NCI-H774 (cell line): ENCODE data around the gene IRF1.

Experiments
- DNase-seq: peaks from one replicate; lab custom pipeline; 2025; lab: John Stamatoyannopoulos, UW

The IRF1 gene

DNA sequence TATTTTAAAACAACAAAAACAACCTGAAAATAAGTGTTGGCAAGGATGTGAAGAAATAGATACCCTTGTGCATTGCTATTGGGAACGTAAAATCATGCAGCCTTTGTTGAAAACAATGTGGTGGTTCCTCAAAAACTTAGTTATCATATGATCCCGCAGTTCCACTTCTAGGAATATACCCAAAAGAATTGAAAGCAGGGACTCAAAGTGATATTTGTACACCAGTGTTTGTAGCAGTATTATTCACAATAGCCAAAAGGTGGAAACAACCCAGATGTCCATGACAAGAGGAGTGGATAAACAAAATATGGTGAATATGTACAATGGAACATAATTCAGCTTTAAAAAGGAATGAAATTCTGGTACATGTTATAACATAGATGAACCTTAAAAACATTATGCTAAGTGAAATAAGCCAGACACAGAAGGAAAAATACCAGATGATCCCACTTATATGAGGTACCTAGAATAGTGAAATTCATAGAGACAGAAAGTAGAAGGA, 29.0 kb downstream of the IRF1 start:
- DNase-seq = no peak

DNA sequence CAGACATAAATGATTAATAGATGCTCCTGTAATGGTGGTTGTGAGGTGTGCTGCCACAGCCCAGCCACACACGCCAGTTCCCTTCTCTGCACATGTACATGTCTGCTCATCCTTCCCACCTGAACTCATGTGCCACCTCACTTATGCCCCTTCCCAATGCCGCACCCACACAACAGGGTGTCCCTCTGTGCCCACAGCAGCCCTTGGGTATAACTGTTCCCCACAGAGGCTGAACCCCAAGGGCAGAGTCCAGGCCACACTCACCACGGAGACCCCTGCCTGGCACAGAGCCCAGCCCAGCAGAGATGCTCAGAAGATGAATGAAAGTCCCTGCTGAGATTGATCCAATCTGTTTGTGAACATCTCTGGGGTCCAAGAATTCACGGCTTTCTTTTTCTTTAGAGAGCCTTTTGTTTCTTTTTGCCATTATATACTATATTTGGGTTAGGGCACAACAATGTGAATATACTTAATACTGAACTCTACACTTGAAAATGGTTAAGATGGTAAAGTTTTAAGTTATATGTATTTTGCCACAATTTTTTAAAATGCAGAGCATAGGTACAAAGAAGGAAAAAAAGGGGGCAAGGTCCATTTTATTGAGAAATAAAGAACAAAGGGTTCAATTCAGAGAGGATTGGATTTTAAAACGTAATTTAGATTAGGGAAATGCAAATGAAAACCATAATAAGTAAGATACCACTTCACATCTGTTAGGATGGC, 29.6 kb downstream of the IRF1 start:
- no peak for DNase-seq

DNA sequence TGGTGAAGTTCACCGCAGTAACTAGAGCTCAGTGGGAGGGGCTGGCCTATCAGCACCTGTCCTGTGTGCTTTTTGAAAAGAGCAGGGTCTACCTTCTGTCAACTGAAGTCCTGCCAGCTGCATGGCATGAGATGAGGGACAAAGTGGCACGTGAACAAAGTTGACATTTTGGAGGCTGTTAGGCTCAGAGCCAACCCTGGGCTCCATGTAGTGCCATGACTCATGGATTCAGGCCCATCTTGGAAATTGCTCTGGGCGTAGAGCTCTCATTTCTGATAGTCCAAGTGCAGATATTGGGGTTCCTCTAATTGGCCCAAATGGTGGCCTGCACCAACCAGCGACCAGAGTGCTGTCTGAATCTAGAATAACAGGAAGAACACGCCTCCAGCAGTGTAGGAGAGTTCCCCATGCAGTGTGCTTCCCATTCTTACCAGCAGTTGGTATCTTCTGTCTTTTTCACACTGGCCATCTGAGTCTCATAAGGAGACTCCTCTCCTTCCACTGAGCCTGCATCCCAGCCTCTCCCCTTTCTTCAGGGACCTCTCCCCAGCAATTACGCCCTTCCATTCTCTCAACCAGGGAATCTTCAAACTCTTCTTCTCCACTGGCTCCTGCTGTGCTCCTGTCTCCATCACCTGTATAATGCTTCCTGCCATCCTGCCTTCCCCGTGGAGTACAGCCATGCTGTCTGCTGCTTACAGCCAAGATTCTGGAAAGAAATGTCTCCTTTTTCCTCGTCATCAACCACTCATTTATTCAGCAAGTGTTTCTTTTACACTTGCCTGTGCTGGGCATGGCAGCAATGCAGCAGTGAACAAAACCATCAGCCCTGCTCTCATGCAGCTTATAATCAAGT, 30.4 kb downstream of the IRF1 start:
- DNase-seq = peak; percentile 86

DNA sequence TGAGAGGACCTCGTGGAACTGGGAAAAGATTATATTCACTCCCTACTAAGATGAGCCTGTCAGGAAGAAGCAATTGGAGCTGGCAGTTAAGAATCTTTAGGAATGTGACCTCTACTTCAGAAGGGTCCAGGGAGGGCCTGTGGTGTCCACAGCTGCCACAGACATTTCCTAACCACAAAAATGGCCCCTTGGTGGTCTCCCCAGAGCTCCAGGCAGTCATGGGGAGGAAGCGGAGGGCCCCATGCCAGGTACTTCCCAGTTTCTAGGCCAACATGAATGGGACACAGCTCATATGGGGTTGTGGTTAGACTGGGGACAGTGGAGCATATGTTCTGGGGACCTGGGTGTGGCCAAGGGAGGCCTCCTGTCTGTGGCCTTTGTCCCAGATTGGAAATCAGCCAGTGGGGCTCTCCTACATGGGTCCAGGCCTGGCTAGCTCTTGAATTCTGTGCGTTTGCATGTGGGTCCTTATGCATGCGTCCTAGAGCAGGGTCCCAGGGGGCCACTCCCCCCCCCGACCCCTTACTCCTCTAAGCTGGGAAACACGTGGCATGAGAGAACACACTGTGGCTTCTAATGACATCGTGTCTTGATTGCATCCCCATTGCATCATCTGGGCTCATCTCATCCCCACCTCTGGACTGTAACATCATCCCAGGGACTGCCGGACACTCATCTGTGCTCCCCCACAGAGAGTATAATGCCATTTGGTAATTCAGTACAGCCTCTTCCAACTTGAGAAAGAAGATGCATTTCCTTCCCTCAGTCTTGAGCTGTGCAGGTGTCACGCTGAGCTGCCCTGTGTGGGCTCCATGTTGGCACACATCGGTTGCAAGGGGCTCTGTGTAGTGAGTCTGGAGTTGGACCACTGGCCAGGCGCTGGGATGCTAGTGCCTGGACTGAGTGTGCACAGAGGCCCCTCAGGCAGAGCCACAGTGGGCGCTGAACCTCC, 31.3 kb downstream of the IRF1 start:
- no peak for DNase-seq

DNA sequence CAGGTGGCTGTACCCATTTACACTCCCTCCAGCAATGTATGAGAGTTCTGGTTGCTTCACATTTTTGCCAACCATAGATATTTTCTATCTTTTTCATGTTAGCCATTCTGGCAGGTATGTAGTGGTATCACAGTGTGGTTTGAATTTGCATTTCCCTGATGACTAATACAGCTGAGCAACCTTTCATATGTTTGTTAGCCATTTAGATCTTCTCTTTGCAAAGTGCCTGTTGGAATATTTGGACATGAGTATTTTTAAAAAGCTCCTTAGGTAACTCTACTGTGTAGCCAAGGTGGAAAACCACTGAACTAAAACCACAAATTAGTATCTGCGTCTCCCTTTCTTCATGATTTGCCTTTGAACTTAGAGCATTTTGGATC, 31.9 kb downstream of the IRF1 start:
- no peak for DNase-seq

DNA sequence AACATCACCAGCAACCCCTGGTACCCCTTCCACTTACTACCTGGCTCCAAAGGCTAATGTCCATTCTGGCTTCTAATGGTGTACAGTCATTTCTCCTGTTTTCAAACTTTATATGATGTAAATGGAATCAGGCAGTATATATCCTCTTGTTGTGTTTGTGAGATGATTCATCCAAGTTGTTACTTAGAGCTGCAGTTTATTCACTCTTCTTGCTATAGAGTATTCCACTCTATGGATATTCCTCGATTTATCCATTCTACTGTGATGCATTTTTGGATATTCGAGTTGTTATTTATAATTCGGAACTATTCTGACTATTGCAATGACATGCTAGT, 32.4 kb downstream of the IRF1 start:
- DNase-seq = no peak

DNA sequence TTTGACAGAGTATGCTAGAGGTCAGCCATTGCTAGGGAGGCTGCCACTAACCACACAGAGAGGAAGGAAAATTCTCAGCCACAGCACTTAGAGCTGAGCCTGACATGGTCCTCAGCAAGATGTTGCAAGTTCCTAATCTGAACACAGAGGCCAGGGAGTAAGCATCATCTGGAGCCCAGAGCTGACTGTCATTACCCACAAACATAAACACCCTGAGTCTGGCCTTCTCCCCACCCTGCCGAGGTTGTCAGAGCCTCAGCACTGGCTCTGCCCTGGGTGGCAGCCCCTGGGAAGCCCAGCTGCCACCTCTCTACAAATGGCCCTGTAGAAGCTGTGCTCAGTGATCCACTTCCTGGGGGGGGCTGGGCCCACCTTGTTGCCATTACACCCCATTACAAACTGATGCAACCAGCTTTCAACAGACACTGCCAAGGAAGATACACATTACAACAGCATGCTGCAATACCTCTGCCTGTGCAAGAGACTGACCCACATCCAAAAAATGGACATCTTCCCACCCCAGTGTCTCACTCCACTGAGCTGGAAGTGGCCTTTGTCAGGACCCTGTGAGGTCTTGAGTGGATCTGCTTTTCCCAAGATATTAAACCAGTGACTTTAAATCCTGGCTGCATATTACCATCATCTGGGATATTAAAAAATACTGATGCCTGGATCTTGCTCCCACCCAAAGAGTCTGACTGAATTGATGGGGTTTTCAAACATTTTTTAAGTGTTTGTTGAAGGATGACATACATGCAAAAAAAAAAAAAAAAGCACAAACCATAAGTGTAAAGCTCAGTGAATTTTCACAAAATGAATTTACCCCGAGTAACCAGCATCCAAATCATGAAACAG, 33.0 kb downstream of the IRF1 start:
- no peak for DNase-seq

DNA sequence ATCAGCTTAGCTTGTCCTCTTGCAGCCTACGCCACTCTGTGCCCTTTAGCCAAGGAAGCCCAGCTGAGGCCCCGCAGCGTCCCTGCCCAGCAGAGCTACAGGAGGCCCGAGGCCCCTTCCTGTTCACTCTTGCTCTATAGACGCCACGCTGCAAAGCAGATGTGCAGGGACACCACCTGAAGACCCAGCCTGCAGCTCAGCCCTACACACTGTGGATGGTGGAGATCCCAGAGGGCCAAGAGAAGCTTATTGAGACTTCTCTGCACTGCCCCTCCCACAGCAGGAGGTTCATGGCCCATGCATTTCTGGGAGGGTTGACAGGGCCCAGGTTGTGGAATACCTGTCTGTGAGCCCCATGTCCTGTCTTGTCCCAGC, 33.6 kb downstream of the IRF1 start:
- DNase-seq = no peak

DNA sequence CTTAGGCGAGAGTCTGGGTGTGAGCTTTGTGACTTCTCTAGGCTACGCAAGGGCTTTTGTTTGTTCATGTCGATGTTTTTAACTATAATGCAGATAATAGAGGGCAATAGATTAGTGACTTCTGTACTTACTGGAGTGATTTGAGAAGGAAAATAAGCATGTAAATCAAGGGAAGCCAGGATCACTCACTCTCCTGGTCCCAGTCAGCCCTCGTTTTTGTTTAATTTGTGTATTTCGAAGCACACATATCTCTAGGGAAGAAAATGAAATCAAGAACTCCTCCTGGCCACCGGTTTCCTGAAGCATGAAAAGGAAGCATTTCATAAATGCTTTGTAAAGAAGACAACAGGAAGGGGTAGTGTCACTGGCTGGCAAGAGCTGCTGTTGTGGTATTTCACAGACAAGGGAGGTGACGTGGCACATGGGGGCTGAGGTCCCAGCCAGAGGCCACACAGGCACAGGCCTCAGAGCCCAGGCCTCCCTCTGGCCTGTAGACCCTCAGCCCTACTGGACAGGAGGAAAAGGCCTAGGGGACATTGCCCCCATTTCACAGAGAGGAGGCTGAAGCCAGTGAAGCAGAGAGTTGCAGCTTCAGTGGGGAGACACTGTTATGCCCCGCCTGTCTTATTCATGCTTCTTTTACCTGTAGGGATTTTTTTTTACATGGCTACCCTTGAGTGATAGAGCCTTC, 34.1 kb downstream of the IRF1 start:
- DNase-seq = no peak

DNA sequence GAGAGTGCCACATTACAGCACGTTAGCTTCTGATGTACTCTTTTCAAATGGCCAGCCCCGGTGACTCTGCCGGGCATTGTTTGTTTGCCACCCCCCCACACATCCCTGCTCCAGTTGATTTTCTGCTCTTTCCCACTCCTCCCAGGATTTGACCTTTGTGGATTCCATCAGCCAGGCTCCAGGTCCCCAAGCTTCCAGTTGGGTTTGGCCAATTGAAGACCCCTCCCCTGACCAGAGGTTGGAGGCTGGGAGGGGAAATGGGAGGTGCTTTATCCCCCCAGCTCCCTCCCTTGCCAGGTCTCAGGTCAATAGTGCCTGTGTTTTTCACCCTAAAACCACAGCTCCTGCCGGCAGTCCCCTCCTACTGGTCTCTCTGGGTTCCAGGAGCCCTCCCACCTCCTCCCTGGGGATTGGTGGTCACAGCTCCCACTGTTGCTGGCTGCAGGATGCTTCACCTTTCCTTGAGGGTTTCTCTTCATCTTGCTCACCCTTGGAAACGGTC, 34.9 kb downstream of the IRF1 start:
- no peak for DNase-seq

DNA sequence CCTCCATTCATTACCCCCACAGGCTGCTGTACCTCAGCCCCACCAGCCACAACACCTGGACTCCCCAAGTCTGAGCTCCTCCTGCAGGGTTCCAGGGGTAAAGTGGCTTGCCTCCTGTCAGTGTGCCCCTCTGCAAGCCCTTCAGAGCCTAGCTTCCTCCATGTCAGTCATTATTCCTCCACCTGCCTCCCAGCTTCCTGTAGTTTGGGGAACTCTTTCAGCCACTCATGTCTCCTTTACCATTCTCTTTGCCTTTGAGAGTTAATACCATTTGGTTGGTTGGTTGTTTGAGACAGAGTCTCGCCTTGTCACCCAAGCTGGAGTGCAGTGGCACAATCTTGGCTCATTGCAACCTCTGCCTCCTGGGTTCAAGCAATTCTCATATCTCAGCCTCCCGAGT, 36.2 kb downstream of the IRF1 start:
- no peak for DNase-seq

DNA sequence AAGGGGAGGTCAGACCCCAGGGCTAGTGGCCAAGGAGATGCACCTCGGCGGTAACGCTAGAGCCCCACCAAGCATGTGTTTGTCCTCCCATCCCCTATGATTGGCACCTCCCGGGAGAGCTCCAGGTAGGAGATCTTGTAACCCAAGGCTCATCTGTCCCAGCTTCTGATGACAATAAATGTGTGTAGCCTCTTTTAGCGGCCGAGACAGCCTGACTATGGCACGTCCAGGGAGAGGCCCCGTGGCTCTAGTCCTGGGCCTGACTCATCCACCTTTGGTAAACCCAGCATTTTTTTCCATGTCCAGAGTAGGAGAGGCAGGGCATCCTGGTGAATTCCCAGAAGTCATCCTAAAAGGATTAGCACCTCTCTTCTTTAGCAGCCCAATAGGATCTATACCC, 39.2 kb downstream of the IRF1 start:
- DNase-seq = no peak

DNA sequence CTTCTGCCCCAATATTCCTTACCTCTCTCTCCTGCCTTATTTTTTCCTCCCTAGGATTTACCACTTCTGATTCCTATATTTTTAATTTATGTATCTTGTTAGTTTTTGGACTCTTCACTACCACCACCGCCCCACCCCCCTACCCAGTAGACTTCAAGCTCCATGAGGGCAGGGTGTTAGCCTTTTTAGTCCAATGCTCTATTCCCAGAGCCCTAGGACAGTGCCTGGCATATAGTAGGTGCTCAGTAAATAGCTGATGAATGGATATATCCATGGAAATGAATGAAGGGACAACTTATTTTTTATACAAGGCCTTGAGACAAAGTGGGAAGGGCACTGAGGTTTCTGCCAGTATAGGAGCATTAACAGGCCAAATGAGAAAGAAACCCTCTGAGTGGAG, 41.5 kb downstream of the IRF1 start:
- no peak for DNase-seq

DNA sequence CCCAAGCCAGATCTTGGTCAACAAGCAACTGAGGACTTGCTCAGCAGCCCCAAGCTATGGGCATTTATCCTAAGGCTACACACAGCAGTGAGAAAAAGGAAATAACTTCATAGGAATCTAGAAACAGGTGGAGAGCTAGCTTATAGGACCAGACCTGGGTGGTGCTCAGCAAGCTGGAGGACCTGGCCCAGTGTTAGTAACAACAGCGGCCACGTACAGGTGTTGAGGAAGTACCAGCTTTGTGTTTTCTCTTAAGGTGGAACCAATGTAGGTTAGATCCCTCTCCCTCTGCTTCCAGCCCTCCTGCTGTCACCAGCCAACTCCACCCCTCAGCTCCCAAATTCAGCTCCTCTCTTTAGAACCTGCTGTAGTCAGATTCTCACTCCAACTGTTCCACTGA, 43.4 kb downstream of the IRF1 start:
- DNase-seq = no peak

DNA sequence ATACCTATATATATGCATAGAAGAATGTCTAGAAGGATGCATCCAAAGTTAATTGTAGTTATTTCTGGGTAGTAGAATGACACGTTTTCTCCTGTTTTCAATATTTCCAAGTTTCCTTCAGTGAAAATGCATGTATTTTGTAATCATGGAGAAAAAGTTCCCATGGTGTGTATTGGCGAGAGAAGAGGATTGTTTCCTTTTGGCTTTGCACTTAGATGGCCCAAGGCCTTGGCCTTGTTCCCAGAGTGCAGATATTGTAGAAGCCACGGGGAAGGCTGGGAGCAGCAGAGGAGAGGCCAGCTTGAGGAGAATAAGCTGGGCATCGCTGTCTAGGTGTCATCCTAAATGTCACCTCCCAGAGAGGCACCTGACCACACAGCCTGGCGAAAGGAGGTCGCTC, 44.0 kb downstream of the IRF1 start:
- DNase-seq = no peak

DNA sequence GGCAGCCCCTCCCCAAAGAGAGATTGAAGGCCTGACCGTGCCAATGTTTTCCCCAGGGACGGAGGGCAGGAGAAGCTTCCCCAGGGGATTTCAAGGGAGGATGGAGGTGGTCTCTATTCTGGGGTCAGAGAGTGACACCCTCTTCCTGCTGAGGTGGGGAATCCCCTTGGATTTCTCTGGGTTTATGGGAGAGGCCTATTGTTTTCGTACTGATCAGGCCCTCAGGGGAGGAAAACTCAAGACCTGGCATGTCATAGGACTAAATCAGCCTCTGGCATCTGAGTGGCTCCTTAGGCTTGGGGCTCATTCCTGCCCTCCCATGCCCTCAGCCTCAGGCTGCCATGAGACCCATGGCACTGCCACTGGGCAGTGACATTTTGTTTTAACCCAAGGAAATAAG, 44.6 kb downstream of the IRF1 start:
- no peak for DNase-seq

DNA sequence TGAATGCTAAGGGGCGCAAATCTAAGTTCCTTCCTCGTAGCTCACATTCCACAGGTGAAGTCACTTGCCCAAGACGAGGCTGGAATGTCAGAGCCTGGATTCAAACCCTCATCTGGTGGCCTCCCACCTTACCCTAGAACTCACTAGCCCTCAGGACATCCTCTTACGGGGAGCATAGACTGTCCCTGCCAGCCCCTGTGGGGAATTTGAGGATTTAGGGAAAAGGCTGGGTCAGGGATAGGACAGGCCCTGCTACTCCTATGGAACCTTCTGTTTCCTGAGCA, 45.0 kb downstream of the IRF1 start:
- DNase-seq = no peak

DNA sequence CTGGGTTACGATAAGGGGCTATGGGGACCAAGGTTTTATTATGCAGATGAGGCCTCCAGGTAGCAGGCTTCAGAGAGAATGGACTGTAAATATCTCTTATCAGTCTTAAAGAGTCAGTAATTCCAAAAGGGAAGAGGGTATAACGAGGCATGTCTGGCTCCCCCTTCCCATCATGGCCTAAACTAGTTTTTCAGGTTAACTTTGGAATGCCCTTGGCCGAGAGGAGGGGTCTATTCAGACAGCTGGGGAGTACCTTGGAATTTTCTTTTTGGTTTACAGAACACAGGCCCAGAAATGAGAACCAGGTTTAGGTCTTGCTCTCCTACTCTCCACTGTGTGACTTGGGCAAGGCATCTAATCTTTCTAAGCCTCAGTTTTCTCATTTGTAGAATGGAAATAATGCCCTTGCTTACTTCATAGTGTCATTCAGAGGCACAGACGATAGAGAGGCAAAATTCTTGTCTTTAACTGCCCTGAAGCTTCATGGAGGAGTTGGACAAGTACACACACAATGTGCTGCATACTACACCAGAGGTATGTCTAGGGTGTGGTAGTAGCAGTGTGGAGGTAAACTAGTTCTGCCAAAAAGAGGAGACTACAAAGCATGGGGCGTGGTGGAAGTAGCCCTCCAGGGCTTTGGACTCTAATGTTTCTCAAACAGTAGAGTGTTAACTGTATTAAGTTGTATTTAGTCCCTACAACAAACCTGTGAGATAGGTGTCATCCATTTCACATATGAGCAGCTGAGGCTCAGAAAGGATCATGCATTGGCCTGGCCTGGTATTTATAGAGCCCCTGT, 45.5 kb downstream of the IRF1 start:
- no peak for DNase-seq

DNA sequence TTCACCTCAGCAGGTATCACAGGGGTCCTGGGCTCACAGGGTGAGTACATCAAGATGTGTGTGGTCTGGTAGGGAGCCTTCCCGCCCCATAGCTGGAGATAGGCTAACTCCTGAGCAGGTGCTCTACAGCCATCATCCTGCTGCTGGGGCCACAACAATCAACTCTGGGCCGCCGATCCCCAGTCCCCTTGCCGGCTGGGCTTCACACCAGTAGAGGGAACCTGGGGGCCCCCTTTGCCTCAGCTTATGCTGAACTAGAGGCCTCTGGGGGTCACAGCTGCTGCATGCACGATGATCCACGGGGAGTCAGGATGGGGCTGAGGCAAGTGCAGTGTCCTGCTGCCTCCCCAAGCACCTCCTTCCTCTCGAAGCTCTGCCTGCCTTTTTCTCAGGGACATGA, 46.5 kb downstream of the IRF1 start:
- DNase-seq = no peak

DNA sequence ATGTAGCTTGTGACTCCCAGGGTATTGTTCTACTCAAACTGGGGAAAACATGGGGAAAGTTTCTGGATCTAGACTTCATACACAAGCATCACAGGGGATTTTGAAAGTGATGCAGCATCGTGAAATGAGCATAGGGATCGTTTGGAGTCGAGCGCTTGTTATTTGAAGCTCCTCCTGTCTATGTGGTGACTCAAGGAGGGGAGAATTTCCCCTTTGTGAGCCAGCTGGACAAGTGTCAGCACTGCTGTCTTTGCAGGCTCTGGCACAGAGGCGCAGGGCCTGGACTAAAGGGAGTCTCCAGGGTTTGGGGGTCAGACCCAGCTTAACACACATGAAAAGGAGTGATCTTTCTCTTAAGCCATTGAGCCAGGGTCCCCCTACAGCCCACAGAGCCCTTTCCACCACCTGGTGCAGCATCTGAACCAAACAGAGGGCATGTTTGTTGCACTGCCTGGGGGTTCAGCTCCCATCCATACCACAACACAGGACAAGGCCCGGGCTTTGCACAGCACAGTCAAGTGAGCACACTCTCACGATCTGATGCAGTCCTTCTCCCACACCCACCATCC, 51.0 kb downstream of the IRF1 start:
- no peak for DNase-seq
